Upper lobe of right lung (tissue), 1 donor: Measurements from ENCODE around the gene TMPRSS9. TPM values are rescaled to one million over a fixed set of nuclear protein-coding genes. Genes with fewer than 3 reads are reported as not detected.

Experiments used
- ATAC-seq: fragments of 200-7000 bp; cut with Tn5 transposase; one replicate; pipeline ENCODE4 v1.9.1; 2020; ENCODE audit warnings: mild to moderate bottlenecking, moderate library complexity
- DNase-seq: peaks from one replicate; pipeline ENCODE4 v3.0.0-alpha.2; 2020
- H3K27ac ChIP-seq: fragments of 200-600 bp; one replicate; pipeline ENCODE4 v1.8.0; 2022
- H3K27me3 ChIP-seq: fragments of 200-600 bp; one replicate; pipeline ENCODE4 v1.8.0; 2022; ENCODE audit warnings: mild to moderate bottlenecking
- H3K36me3 ChIP-seq: fragments of 200-600 bp; one replicate; pipeline ENCODE4 v1.8.0; 2022
- H3K4me1 ChIP-seq: fragments of 200-600 bp; one replicate; pipeline ENCODE4 v1.8.0; 2022
- H3K4me3 ChIP-seq: fragments of 200-600 bp; one replicate; pipeline ENCODE4 v1.8.0; 2022; ENCODE audit warnings: mild to moderate bottlenecking
- H3K9me3 ChIP-seq: fragments of 200-600 bp; one replicate; pipeline ENCODE4 v1.8.0; 2022
- CTCF ChIP-seq: fragments of 200-600 bp; IDR thresholded peaks from one replicate; pipeline ENCODE4 v1.8.0; 2022; ENCODE audit warnings: antibody characterized with exemption
- intact Hi-C: fragments of 100-400 bp; cut with DNase I; formaldehyde crosslinking; loops from one replicate; pipeline ENCODE4 v1.11.0; 2022
- total RNA-seq: library from RNA; stranded (reverse); fragmentation: NEBNext Ultra II Directional; extraction: Animal tissue kit (Norgen Biotek cat#: 25700); gene quantifications from one replicate; pipeline ENCODE4 v1.2.1, GENCODE V29; 2021
- donor health status: DM: no; HTN: yes; CAD: no; lungs with severe emphysema.

The TMPRSS9 gene
- total RNA-seq, 1 donor from 2014 or later = not detected

- no peak for TF ChIP-seq CTCF
- intact Hi-C loops = no loop called here
- no peak overlapping the region for H3K4me3 ChIP-seq
- H3K9me3 ChIP-seq = no peaks in the 10 kb centered on the region
- no peak for ATAC-seq
- H3K27ac ChIP-seq = no peak overlapping the region
- DNase-seq = no peak
- H3K4me1 ChIP-seq = no peaks in the 10 kb centered on the region
- peaks cover 3% of the 10 kb centered on the region for H3K36me3 ChIP-seq
- peaks cover 27% of the 10 kb centered on the region for H3K27me3 ChIP-seq
Observed at GRCh38 chr19:2358548-2359173, 1.4 kb upstream of the TMPRSS9 start.

DNA sequence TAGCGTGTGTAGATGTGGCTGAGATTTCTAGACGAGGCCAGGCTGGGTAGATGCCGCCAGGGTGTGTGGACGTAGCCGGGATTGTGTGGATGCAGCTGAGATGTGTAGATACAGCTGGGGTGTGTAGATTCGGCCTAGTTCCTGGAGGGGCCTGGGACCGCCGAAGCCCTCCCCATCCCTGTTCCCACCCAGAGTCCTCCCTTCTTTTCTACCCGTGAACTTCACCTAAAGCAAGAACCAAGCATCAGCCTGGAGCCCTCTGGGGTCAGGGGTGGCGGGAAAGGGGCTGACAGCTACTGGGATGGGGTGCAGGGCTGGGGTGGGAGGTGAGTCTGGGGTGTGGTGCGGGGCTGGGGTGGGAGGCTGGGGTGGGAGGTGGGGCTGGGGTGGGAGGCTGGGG, 768 bp downstream of the TMPRSS9 start:
- Histone ChIP-seq H3K4me1 (no peaks in the 10 kb centered on the region), H3K4me3 (no peak overlapping the region), H3K27me3 (peaks cover 33% of the 10 kb centered on the region), H3K36me3 (no peaks in the 10 kb centered on the region), H3K27ac (no peak overlapping the region), H3K9me3 (no peaks in the 10 kb centered on the region)
- no peak for TF ChIP-seq CTCF
- intact Hi-C loops = no loop called here
- DNase-seq (no peak), ATAC-seq (no peak)

GRCh38 chr19:2361246-2362045, 1.4 kb downstream of the TMPRSS9 start:
- Histone ChIP-seq H3K27me3 (peaks cover 33% of the 10 kb centered on the region), H3K4me3 (no peak overlapping the region), H3K36me3 (no peaks in the 10 kb centered on the region)

DNA sequence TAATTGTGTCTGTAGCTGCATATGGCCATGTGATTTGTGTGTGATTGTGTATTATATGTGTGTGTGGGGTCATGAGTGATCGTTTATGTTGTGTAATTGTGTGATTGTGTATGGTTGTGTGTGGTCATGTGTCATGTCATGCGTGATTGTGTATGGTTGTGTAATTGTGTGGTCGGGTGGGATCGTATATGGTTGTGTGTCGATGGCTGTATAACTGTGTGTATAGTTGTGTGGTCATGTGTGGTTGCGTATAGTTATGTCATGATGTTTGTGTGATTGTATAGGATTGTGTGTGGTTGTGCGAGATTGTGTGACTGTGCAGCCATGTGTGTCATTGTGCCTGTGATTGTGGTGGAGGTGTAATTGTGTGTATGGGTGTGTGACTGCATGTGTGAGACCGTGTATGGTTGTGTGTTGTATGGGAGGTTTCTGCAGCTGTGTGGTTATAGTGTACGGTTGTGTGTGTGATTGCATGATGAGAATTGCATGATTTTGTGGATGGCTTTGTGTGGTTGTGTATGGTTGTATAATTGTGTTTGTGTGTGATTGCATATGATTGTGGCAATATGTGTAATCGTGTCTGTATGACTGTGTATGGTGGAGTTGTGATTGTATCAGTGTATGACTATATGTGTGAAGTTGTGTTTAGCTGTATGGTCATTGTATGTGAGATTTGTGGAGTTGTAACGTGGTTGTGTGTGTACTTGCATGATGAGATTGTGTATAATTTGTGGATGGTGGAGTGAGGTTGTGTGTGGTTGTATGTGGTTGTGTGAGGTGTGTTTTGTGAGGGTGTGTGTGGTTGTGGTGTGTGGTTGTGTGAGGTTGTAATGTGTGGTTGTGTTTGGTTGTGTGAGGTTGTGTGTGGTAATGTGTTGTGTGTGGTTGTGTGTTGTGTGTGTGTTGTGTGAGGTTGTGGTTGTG, 2.2 kb downstream of the TMPRSS9 start:
- Histone ChIP-seq H3K4me3 (no peak overlapping the region), H3K9me3 (no peaks in the 10 kb centered on the region), H3K4me1 (no peaks in the 10 kb centered on the region), H3K27me3 (peaks cover 33% of the 10 kb centered on the region), H3K27ac (no peak overlapping the region), H3K36me3 (no peaks in the 10 kb centered on the region)
- ATAC-seq (no peak), DNase-seq (no peak)
- intact Hi-C loops = no loop called here
- TF ChIP-seq CTCF = no peak

More at GRCh38 chr19:2361246-2362045, 1.4 kb downstream of the TMPRSS9 start:
- TF ChIP-seq CTCF = no peak
- Histone ChIP-seq H3K27ac (no peak overlapping the region), H3K9me3 (no peaks in the 10 kb centered on the region), H3K4me1 (no peaks in the 10 kb centered on the region)
- ATAC-seq (no peak), DNase-seq (no peak)
- intact Hi-C loops = no loop called here

DNA sequence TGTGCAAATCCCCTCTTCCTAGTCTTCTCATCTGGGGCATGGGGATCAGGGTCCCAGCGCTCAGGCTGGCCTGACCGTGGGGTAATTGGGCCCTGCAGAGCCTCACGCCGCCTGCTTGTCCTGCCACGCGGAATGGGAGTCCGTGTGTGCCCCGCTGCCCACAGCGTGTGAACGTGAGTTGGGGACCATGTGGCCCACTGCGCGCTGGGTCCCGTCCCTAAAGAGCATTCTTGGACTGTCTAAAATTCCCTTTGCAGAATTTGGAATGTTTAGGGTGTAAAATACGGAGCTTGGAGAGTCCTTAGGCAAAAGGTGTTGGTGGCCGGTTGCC, 2.9 kb downstream of the TMPRSS9 start:
- Histone ChIP-seq H3K9me3 (no peaks in the 10 kb centered on the region), H3K27me3 (peaks cover 33% of the 10 kb centered on the region), H3K4me3 (no peak overlapping the region), H3K4me1 (no peaks in the 10 kb centered on the region), H3K36me3 (no peaks in the 10 kb centered on the region), H3K27ac (no peak overlapping the region)
- intact Hi-C loops = no loop called here
- TF ChIP-seq CTCF = no peak
- DNase-seq = no peak
- ATAC-seq = no peak
